A673 (cell line): Measurements from ENCODE around the gene KRTAP12-4.

Experiments used
- EZH2 ChIP-seq: fragments of 200-600 bp; sonication (generic); IDR thresholded peaks from 2 replicates; pipeline ENCODE4 v1.6.1; 2017; ENCODE audit warnings: borderline replicate concordance, low read depth, mild to moderate bottlenecking, mixed read lengths, antibody characterized with exemption, low read length; ENCODE audit not compliant: poor library complexity, severe bottlenecking
- TF ChIP-seq, protein P1 (sequence below): fragments of 300-800, 200-600 bp; sonication (generic); conservative IDR thresholded peaks from 2 replicates; pipeline ENCODE4 v1.5.1; 2017; ENCODE audit warnings: low read depth, mild to moderate bottlenecking, antibody characterized with exemption, low read length, moderate library complexity, mixed read lengths

GRCh38 chr21:44654576-44655175 is at the start of gene KRTAP12-4:
- TF ChIP-seq, protein P1, sequence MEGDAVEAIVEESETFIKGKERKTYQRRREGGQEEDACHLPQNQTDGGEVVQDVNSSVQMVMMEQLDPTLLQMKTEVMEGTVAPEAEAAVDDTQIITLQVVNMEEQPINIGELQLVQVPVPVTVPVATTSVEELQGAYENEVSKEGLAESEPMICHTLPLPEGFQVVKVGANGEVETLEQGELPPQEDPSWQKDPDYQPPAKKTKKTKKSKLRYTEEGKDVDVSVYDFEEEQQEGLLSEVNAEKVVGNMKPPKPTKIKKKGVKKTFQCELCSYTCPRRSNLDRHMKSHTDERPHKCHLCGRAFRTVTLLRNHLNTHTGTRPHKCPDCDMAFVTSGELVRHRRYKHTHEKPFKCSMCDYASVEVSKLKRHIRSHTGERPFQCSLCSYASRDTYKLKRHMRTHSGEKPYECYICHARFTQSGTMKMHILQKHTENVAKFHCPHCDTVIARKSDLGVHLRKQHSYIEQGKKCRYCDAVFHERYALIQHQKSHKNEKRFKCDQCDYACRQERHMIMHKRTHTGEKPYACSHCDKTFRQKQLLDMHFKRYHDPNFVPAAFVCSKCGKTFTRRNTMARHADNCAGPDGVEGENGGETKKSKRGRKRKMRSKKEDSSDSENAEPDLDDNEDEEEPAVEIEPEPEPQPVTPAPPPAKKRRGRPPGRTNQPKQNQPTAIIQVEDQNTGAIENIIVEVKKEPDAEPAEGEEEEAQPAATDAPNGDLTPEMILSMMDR: no peak
- TF ChIP-seq EZH2: no peak
